NCI-H774 (cell line): ENCODE measurements around the gene DCST1.

ENCODE experiments used
- DNase-seq: peaks from one replicate; lab custom pipeline; 2025; lab: John Stamatoyannopoulos, UW

The DCST1 gene

DNA sequence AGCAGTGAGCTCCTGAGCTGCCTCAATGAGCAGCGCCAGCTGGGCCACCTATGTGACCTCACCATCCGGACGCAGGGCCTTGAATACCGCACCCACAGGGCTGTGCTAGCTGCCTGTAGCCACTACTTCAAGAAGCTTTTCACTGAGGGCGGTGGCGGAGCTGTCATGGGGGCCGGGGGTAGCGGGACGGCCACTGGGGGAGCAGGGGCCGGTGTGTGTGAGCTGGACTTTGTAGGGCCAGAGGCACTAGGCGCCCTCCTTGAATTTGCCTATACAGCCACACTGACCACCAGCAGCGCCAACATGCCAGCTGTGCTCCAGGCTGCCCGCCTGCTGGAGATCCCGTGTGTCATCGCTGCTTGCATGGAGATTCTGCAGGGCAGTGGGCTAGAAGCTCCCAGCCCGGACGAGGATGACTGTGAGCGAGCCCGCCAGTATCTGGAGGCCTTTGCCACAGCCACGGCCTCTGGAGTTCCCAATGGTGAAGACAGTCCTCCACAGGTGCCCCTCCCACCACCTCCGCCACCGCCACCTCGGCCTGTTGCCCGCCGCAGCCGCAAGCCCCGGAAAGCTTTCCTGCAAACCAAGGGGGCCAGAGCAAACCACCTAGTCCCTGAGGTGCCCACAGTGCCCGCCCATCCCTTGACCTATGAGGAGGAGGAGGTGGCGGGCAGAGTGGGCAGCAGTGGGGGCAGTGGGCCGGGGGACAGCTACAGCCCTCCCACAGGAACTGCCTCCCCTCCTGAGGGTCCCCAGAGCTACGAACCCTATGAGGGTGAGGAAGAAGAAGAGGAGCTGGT lies 18.7 kb upstream of the DCST1 start:
- DNase-seq = no peak

DNA sequence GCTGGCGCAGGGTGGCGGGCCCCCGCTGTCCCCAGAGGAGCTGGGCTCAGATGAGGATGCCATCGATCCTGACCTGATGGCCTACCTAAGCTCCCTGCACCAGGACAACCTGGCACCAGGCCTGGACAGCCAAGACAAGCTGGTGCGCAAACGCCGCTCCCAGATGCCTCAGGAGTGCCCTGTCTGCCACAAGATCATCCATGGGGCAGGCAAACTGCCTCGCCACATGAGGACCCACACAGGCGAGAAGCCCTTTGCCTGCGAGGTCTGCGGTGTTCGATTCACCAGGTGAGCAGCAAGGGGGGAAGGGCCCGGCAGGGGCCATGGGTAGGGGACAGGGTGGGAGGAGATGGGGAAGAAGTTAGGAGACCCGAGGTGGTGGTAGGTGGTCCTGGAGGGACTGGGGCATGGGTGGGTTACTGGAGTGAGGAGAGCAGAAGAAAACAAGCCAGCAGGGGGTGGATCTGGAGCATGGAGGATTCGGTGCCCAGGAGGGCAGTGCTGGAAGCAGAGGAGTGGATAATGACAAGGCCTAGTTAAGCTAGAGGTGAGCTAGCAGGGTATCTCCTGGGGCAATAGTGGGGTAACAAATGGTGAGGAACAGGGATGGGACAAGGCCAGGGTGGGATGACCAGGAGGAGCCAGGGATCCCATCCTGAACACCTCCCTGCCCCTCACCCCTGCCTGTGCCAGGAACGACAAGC lies 17.9 kb upstream of the DCST1 start:
- DNase-seq = no peak

DNA sequence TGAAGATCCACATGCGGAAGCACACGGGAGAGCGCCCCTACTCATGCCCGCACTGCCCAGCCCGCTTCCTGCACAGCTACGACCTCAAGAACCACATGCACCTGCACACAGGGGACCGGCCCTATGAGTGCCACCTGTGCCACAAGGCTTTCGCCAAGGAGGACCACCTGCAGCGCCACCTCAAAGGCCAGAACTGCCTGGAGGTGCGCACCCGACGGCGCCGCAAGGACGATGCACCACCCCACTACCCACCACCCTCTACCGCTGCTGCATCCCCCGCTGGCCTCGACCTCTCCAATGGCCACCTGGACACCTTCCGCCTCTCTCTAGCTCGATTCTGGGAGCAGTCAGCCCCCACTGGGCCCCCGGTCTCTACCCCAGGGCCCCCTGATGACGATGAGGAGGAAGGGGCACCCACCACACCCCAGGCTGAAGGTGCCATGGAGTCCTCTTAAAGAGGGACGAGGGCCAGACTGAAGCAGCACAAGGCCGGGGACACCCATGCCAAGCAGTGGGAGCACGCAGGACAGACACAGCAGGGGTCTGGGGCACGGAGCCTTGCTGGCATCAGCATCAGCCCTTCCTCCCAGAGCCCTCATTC lies 17.3 kb upstream of the DCST1 start:
- no peak for DNase-seq

DNA sequence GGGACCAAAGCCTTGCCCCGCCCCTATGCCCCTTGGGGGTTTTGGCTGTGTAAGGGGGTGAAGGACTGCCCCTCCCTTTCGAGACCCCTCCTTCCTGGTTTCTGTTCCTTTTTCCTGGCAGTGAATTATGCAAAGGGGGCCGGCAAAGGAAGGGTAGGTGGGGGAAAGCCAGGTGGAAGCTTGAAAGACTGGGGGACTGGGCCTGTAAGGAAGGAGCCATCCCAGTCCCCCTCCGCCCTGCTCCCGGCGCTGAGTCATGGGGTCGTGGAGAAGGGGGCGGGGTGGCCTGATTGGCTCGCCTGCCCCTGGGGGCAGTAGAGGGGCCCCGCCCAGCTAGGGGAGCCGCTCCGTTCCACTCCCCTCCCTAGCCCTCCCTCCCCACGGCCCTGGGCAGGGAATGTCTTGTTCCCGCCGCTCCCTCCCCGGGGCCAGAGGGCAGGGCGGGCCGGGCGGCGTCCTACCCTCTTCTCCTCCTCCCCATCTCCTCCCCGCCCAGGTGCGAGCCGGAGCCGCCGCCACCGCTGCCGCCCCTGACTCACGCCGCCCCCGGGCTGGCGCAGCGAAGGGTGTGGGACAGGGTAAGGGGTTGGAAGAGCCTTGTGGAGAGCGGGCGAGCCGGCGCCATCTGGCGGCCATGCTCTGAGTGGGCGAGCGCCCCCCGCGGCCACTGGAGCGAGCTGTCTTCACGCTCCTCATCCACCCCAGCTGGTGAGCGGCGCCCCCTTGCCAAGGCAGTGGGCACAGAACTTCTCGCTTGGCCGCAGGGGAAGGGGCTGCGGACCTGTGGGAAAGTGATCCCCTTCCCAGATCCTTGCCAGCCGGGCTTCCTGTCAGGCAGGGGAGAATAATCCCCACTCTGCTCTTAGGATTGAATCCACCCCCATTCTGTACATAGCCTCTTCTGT lies 16.3 kb upstream of the DCST1 start:
- no peak for DNase-seq

DNA sequence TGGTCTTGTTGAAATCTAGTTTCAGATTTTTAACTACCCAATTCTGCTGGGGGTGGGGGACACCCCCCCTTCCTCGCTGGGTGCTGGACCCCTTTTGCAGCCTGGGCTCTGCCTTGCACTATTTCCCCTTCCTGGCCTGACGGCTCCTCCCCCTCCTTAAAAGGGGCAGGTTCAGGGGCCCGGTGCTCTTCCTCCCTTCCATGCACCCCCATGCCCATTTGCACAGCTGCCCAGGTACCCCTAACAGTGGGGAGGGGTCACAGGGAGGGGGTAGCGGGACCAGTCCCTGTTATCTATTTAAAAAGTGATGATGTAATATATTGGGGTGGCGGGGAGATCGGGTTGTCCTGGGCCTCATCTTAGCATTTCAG lies 15.7 kb upstream of the DCST1 start:
- no peak for DNase-seq

DNA sequence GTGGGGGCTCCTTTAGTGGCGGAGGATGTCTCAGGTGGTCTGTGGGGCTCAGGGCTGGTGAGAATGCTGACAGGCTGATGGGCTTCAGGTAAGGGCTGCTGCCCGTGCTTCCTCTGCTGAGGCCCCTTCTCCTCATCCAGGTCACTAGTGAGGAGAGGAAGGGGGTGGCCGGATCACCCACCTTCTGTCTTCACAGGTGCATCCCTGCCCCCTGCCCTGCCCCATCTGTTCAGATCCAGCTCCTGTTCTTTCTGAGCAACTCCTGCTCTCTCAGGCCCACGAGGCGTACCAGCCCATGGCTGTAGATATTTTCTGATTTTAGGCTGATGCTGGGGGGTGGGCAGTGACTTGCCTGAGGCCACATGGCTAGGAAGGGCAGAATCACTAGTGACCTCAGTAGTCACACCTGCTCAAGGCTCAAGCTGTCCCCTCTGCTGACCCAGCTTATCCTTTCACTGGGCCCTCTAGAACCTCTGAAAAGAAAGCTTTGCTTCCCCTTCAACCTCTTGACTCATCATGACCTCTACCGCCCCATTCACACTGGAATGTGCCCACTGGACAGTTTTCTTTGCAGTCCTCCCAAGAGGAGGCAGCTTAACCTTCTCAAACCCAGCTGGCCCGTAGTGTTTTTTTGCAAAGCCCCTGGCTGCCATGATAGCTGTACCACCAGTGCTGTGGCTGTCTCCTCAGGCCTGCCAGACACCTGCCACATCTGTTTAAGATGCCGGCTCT lies 14.8 kb upstream of the DCST1 start:
- no peak for DNase-seq

DNA sequence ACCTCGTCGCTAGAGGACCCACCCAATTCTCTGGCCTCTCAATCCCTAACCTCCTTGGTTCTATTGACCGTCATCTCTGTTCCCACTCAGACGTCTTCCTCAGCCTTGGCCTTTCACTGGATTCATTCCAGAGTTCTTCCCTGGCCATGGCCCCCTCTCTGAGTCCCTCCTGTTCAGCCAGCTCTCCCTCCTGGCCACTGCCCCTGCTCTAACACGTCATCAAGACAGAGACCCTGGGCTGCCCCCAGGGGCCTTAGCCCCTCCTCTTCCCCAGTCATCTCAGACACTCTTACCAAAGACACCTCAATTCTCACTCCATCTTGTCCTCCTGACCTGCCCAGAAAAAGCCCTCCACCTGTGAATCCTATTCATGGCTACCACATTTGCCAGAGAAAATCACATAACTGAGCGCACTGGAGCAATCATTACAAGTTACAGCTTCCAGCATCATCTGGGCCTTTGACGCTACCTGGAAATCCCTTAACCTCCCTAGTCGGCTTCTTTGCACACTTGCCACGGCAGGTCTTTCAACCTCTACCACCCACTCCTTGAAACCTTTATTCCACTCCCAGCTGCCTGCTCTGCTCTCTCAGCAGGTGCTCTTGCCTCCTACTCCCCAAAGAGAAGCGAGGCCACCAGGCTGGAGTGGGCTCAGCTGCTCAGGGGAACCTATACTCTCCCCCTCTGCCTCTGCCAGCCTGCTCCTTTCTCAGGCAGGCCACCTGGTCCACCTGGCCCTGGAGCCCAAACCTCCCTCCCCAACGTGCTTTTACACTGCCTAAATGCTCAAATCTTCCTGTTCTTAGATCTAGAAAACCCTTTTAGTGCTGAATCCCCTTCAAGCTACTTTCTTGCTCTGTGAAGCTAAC lies 14.0 kb upstream of the DCST1 start:
- DNase-seq = no peak

DNA sequence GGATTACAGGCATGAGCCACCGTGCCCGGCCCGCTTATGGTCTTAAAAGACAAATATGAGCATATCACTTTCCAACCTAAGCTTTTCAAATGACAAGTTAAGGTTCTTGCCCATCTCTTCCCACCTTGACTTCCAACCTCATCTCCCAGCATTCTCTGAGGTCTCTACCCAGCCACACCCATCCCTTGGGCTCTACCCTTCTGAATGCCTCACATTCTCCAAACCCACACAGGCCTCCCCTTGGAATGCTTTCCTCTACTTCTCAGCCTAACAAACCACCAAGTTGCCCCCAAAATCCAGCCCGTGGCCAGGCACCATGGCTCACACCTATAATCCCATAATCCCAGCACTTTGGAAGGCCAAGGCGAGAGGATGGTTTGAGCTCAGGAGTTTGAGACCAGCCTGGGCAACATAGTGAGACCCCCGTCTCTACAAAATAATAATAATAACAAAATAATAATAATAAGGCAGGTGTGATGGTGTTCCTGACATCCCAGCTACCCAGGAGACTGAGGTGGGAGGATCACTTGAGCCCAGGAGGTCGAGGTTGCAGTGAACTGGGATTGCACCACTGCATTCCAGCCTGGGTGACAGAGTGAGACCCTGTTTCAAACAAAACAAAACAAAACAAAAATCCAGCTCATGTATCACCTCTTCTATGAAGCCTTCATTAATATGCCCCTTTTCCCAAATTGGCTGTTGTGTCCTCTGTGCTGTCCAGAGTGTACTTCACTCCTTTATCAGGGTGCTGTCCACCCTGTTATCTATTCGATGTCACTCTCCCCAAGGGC lies 11.3 kb upstream of the DCST1 start:
- no peak for DNase-seq

DNA sequence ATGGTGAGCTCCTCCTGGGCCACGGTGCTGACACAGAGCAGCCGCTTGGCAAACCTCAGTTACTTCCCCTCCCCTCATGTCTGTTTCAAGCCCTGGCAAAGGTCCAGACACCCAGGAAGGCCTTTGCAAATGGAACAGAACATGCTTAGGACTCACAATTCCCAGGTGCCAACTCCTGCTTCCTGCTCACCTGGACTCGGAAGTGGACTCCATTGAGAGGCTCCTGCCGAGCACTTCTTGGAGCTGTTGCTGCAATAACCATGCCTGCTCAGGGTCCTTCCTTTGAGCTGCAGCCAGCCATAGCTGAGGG lies 10.7 kb upstream of the DCST1 start:
- peak; percentile 36 for DNase-seq

DNA sequence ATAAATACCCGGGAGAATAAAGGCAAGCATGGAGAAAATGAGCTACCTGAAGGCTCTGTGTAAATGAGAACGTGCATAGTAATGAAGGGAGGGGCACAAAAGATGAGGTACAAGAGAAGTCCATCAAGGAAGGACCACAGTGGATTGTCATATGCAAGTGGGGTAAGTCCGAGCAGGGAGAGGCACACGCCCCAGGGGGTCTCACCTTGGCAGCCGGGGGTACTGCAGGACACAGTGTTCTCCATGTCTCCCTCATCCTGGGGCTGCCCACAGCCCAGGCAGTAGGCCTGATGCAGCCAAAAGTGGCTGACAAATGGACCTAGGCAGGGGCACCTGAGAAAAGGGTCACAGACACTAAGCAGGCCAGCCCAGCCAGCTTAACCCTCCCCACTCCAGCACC lies 10.0 kb upstream of the DCST1 start:
- DNase-seq = no peak

DNA sequence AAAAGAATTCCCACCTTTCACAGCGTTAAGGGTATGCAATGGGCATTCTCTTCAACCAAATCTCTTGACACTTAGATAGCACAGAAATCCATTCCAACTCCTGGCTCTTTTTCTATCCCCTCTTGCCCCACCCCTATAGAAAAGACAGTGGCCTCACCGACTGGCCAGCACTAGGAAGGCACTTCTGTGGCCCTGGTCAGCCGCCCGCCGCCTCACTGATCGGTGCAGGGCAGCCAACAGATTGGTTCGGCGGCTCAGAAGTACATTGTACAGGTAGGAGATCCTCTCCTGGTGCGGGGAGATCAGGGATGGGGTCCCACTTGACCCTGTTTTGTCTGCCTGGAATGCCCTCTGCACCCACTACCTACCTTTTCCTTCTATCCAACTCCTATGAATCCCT lies 9.3 kb upstream of the DCST1 start:
- DNase-seq = no peak

DNA sequence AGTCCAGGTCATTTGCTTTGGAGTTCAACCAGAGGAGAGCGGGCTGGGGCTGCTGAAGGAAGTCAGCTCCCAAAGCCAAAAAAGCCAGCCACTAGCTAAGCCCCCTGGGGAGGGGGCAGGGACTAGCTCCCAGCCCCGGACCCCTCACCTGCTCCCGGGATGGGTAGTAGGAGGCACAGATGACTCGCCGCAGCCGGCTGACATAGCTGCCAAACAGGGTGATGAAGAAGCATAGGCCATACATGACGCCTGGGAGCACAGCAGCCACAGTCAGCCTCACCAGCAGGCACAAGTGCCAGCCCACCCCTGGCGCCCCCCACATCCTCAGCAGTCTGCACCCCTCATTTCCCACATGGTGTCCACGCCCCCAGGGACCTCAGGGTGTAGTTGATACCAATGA lies 7.5 kb upstream of the DCST1 start:
- DNase-seq = no peak

DNA sequence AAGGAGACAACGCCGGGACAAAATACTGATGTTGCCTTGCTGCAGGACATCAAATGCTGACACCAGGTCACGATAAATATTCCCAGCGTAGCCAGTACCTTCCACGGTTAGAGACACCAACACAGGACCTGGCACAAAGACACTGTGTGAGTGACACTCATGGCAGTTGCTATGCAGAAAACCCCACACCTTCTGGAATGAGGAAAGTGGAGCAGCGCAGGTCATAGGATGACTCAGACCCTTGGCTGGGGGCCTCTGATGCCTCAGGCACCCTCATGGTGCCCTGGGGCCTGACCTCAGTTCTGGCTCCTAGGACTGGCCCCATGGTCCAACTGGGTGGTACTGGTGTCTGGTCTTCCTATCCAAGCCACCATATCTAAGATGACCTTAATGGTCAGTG lies 7.0 kb upstream of the DCST1 start:
- no peak for DNase-seq

DNA sequence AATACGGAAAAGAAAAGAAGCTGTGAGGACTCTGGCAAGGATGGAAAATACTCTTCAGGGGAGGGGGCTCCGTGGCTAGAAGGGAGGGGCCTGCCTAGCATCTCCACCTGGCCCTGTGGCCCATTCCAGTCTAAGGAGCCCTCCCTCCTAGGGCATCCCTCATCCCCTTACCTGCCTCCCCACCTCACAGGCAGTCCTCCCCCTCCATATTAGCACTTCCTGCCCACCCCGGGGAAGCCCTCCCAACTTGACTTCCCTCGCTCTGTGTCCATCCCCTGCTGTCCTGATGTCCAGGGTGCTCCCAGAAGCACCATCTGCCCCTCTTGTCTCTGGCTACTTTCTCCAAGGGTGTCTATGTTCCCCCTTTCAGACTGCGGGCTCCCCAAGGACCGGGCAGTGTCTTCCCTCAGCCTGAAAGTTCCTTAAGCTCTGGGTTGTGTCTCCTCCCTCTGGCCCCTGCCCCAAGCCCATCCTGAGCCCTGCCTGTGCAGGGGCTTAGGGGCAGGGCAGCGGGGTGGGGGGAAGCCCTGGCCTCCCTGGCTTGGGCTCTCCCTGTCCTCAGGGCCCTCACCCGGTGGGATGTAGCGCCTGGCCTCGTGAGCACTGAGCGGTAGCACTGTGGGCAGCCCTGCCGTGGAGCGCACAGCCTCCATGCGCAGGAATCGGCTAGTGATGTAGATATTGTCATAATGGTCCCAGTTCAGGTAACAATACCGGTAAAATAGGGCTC lies 3.9 kb upstream of the DCST1 start:
- no peak for DNase-seq

DNA sequence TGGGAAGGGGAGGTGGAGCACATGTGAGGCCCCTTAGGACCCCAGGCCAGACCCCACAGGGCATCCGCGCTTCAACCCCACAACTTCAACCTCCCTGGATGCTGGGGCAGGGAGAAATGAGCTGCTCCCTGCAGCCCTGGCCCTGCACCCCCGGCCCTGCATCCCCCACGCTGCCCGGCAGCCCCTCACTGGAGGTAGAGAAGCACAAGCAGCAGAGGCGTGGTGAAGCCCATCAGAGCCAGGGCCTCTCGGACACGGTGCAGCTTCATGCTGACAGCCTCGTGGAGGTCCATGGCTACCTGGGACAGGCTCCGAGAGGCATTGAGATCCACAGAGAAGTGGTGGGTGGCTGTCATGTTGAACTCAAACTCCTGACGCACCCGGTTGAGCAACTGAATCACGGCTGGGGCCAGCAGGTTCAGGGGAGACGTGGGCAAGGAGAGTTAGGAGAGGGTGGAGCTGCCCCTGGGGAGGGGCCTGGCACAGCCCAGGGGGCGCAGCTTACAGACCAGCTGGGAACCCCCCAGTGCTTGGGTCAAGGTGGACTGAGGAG lies 3.3 kb upstream of the DCST1 start:
- DNase-seq = no peak

DNA sequence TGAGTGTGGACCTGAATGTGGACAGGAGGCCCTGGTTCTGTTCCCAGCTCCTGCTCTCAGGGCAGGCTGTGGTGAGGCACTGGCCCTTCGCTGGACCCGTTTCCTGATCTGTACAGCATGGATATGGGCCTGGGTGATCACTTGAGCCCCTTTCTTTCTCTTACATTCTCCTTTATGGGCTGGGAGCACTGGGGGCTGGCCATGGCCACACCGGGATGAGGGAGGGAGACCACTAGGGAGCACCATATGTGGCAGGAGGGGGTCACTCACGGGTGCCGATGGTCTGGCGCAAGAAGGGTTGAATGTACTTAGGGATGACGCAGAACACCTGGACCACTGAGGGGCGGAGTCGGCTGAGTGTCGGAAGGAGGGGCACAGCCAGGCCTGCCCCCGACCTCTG lies 2.7 kb upstream of the DCST1 start:
- no peak for DNase-seq

DNA sequence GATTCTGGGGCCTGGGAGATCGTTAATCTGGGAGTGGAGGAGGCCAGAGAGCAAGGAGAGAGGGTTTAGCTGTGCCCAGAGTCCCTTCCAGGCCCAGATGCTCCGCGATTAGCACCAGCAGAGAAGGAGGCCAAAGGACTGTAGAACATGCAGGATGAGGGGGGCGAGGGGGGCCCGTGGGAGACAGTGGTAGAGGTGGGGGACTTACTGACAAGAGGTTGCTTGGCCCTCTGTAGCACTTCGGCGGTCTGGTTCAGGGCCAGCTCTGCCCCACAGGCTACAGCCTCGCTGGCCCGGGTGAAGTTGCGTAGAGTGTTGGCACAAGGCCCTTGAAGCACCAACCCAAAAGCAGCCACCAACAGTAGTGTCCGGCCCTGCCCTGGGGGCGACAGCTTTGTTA lies 738 bp upstream of the DCST1 start:
- no peak for DNase-seq

DNA sequence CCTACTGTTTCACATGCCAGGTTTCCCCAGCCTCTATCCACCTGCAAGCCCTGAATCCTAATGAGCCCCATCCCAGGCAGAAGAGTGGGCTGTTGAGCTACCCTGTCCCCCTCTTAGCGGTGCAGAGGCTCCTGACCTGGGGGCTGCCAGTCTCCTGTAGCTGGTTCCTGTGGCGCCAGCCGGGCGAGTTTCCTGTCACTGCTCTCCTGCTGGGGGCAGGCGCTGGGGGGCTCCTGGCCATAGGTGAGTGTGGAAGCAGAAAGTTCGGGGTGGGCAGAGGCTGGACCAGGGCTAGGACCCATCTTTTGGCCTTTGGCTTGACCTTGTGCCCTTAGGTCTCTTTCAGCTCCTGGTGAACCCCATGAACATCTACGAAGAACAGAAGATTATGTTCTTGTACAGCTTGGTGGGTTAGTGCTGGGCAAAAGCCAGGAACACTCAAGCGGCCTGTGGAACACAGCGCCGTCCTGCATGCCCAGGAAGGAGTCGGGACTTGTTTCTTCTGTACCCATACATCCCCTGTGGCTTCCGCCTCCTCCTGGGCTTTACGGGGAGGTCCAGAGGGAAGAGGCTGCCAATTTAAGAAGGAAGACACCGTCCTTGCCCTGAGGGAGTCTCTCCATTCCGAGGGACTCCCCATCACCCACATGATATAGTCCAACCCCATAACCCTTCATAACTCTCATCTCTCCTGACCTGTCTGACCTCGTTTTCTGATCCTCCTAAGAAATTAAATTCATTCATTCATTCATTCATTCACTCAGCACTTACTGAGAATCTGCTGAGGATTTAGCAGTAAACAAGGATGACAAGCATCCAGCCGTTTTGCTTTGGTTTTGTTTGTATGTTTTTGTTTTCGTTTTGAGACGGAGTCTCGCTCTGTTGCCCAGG lies 939 bp downstream of the DCST1 start:
- no peak for DNase-seq
